GM12878 (cell line): Measurements from ENCODE around the gene ZNF646. TPM values are rescaled to one million over a fixed set of nuclear protein-coding genes. Genes with fewer than 3 reads are reported as not detected.

Source experiments
- CEBPB ChIP-seq, 2 experiments: fragments of 150-350 bp in 1 of 2; IDR thresholded peaks; 2 replicates each; pipeline ENCODE4 v1.6.1; 2012 to 2014; ENCODE audit warnings: low read depth in 2 of 2, low read length in 2 of 2, borderline replicate concordance in 1 of 2, inconsistent platforms in 1 of 2
- CREB1 ChIP-seq: IDR thresholded peaks from 2 replicates; pipeline ENCODE4 v1.6.1; 2012; ENCODE audit warnings: low read depth, mild to moderate bottlenecking, inconsistent platforms
- EZH2 ChIP-seq: IDR thresholded peaks from 2 replicates; pipeline ENCODE4 v1.6.1; 2012; ENCODE audit warnings: low read depth, mild to moderate bottlenecking, control low read depth, inconsistent platforms, low read length, borderline replicate concordance; ENCODE audit not compliant: control insufficient read depth
- GABPA ChIP-seq: IDR thresholded peaks from 2 replicates; pipeline ENCODE4 v1.6.1; 2014; ENCODE audit warnings: antibody characterized with exemption, low read depth, mild to moderate bottlenecking, inconsistent platforms
- IKZF2 ChIP-seq, 2 experiments: fragments of 450-650 bp; IDR thresholded peaks; 2 replicates each; pipeline ENCODE4 v1.6.1; 2017; ENCODE audit warnings: mild to moderate bottlenecking in 2 of 2, moderate library complexity in 2 of 2
- KDM1A ChIP-seq: fragments of 200-600 bp; sonication (generic); IDR thresholded peaks from 2 replicates; pipeline ENCODE4 v1.6.1; 2016; ENCODE audit warnings: borderline replicate concordance
- MXI1 ChIP-seq: fragments of 150-350 bp; IDR thresholded peaks from 2 replicates; pipeline ENCODE4 v1.6.1; 2011; ENCODE audit warnings: low read depth, mild to moderate bottlenecking, inconsistent platforms, low read length, improper control_type of control experiment
- NFYA ChIP-seq: IDR thresholded peaks from 2 replicates; pipeline ENCODE4 v1.6.1; 2011; ENCODE audit warnings: low read depth, mild to moderate bottlenecking, low read length, improper control_type of control experiment, borderline replicate concordance
- NR2C1 ChIP-seq: fragments of 450-650 bp; IDR thresholded peaks from 2 replicates; pipeline ENCODE4 v1.6.1; 2017; ENCODE audit warnings: antibody characterized with exemption, mild to moderate bottlenecking, moderate library complexity
- POLR2AphosphoS5 ChIP-seq: IDR thresholded peaks from 2 replicates; pipeline ENCODE4 v1.6.1; 2011; ENCODE audit warnings: mild to moderate bottlenecking, low read length, inconsistent platforms
- RBBP5 ChIP-seq: fragments of 200-600 bp; sonication (generic); conservative IDR thresholded peaks from 2 replicates; pipeline ENCODE4 v1.6.1; 2016
- RCOR1 ChIP-seq: conservative IDR thresholded peaks from 2 replicates; pipeline ENCODE4 v1.6.1; 2012; ENCODE audit warnings: low read depth, low read length, improper control_type of control experiment
- SMC3 ChIP-seq: IDR thresholded peaks from 2 replicates; pipeline ENCODE4 v1.6.1; 2011; ENCODE audit warnings: low read length, improper control_type of control experiment, borderline replicate concordance
- STAT1 ChIP-seq: fragments of 450-650 bp; conservative IDR thresholded peaks from 2 replicates; pipeline ENCODE4 v1.6.1; 2014; ENCODE audit warnings: antibody characterized with exemption, mild to moderate bottlenecking
- STAT3 ChIP-seq: IDR thresholded peaks from 2 replicates; pipeline ENCODE4 v1.6.1; 2011; ENCODE audit warnings: low read depth, low read length, improper control_type of control experiment
- SUZ12 ChIP-seq: fragments of 200-600 bp; sonication (generic); IDR thresholded peaks from one replicate; pipeline ENCODE4 v1.6.1; 2018; ENCODE audit warnings: antibody characterized with exemption, mild to moderate bottlenecking; ENCODE audit not compliant: unreplicated experiment
- TARDBP ChIP-seq: IDR thresholded peaks from 2 replicates; pipeline ENCODE4 v1.6.1; 2016; ENCODE audit warnings: borderline replicate concordance
- USF1 ChIP-seq: IDR thresholded peaks from 2 replicates; pipeline ENCODE4 v1.6.1; 2011; ENCODE audit warnings: borderline replicate concordance, low read depth, mild to moderate bottlenecking, moderate library complexity, mixed read lengths, low read length; ENCODE audit not compliant: insufficient read depth; ENCODE audit errors: extremely low read length
- USF2 ChIP-seq: IDR thresholded peaks from 2 replicates; pipeline ENCODE4 v1.6.1; 2011; ENCODE audit warnings: low read depth, low read length, improper control_type of control experiment, borderline replicate concordance
- polyA plus RNA-seq, 11 experiments: library from polyadenylated mRNA; depleted of rRNA in 4 of 11; unstranded in 6 of 11; stranded (reverse) in 5 of 11; fragments of >200 nt; fragmentation: Nextera tagmentation in 4 of 11; fragmentation: Illumina TruSeq in 1 of 11; extraction: Ambion mirVana in 4 of 11; extraction: Trizol in 1 of 11; gene quantifications; 1 replicate in 1 of 11; 2 replicates in 10 of 11; pipeline versions ENCODE4 v1.2.1 to v1.2.3, GENCODE V29; 2011 to 2016; ENCODE audit warnings: inconsistent platforms in 2 of 11, missing spikeins in 2 of 11, low read depth in 1 of 11
- total RNA-seq, 4 experiments: library from RNA; depleted of rRNA in 3 of 4; stranded (reverse); fragments of >200 nt in 3 of 4; fragmentation: Illumina TruSeq in 1 of 4; extraction: Trizol in 1 of 4; gene quantifications; 2 replicates each; pipeline versions ENCODE4 v1.2.1 to v1.2.3, GENCODE V29; 2013 to 2021
- TF ChIP-seq, protein P1 (sequence below): fragments of 450-650 bp; IDR thresholded peaks from 2 replicates; pipeline ENCODE4 v1.6.1; 2017; ENCODE audit warnings: mild to moderate bottlenecking, low read depth, inconsistent platforms; ENCODE audit not compliant: poor library complexity, severe bottlenecking
- TF ChIP-seq, protein P2 (sequence below): IDR thresholded peaks from 2 replicates; pipeline ENCODE4 v1.6.1; 2011; ENCODE audit warnings: borderline replicate concordance, low read depth, mild to moderate bottlenecking, moderate library complexity, low read length; ENCODE audit not compliant: insufficient read depth, poor library complexity, severe bottlenecking
- TF ChIP-seq, protein P3 (sequence below): IDR thresholded peaks from 2 replicates; pipeline ENCODE4 v1.6.1; 2011; ENCODE audit warnings: low read depth, mild to moderate bottlenecking, low read length, moderate library complexity, borderline replicate concordance; ENCODE audit errors: extremely low read depth

Gene ZNF646
- total and polyA plus RNA-seq, 10 of the 15 experiments (the other 5 are each of a cell fraction or from before 2014, with no cell fraction given), result 0.10 to 21.8 (median 6.4) TPM

- TF ChIP-seq, protein P1, sequence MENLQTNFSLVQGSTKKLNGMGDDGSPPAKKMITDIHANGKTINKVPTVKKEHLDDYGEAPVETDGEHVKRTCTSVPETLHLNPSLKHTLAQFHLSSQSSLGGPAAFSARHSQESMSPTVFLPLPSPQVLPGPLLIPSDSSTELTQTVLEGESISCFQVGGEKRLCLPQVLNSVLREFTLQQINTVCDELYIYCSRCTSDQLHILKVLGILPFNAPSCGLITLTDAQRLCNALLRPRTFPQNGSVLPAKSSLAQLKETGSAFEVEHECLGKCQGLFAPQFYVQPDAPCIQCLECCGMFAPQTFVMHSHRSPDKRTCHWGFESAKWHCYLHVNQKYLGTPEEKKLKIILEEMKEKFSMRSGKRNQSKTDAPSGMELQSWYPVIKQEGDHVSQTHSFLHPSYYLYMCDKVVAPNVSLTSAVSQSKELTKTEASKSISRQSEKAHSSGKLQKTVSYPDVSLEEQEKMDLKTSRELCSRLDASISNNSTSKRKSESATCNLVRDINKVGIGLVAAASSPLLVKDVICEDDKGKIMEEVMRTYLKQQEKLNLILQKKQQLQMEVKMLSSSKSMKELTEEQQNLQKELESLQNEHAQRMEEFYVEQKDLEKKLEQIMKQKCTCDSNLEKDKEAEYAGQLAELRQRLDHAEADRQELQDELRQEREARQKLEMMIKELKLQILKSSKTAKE, result no peak
- TF ChIP-seq MXI1, result peak; percentile 31; the same call in 1 of the 2 replicates
- peak; percentile 88 for TF ChIP-seq POLR2AphosphoS5
- TF ChIP-seq, protein P2, sequence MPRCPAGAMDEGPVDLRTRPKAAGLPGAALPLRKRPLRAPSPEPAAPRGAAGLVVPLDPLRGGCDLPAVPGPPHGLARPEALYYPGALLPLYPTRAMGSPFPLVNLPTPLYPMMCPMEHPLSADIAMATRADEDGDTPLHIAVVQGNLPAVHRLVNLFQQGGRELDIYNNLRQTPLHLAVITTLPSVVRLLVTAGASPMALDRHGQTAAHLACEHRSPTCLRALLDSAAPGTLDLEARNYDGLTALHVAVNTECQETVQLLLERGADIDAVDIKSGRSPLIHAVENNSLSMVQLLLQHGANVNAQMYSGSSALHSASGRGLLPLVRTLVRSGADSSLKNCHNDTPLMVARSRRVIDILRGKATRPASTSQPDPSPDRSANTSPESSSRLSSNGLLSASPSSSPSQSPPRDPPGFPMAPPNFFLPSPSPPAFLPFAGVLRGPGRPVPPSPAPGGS, result no peak
- no peak for TF ChIP-seq USF1
- no peak for TF ChIP-seq STAT3
- peak; percentile 97 for TF ChIP-seq GABPA
- no peak for TF ChIP-seq RBBP5
- 0 out of 2 replicates have a peak, but pooled peaks have one; percentile 31 for TF ChIP-seq STAT1
- no peak for TF ChIP-seq NFYA
- peak; percentile 99 for TF ChIP-seq NR2C1
- no peak for TF ChIP-seq SUZ12
- 0 out of 2 replicates have a peak, but pooled peaks have one; percentile 33 for TF ChIP-seq RCOR1
- TF ChIP-seq EZH2, result no peak
- TF ChIP-seq IKZF2 (IDR thresholded peaks at IDR 0.05), result no peak
- no peak for TF ChIP-seq KDM1A
- TF ChIP-seq CREB1, result peak; percentile 97
- TF ChIP-seq CEBPB (IDR thresholded peaks at IDR 0.05; ENCODE audit: borderline replicate concordance in 1 of 2, low read depth in 2 of 2, low read length in 2 of 2), result no peak
- 0 out of 2 replicates have a peak, but pooled peaks have one; percentile 6 for TF ChIP-seq SMC3
- TF ChIP-seq TARDBP, result peak; percentile 78; the same call in 1 of the 2 replicates
- TF ChIP-seq, protein P3, sequence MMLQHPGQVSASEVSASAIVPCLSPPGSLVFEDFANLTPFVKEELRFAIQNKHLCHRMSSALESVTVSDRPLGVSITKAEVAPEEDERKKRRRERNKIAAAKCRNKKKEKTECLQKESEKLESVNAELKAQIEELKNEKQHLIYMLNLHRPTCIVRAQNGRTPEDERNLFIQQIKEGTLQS, result 0 out of 2 replicates have a peak, but pooled peaks have one; percentile 9
- TF ChIP-seq USF2, result no peak
Measured at GRCh38 chr16:31117384-31118222, 43.4 kb downstream of the ZNF646 start, which contains the start of gene KAT8 (continued).
